ENCODE measurements around the gene HEY2. TPM values are rescaled to one million over a fixed set of nuclear protein-coding genes. Genes with fewer than 3 reads are reported as not detected.

Gene HEY2
- total RNA-seq, 4 donors from 2014 or later: 3.5 to 5.5 (median 5.1) TPM

DNA sequence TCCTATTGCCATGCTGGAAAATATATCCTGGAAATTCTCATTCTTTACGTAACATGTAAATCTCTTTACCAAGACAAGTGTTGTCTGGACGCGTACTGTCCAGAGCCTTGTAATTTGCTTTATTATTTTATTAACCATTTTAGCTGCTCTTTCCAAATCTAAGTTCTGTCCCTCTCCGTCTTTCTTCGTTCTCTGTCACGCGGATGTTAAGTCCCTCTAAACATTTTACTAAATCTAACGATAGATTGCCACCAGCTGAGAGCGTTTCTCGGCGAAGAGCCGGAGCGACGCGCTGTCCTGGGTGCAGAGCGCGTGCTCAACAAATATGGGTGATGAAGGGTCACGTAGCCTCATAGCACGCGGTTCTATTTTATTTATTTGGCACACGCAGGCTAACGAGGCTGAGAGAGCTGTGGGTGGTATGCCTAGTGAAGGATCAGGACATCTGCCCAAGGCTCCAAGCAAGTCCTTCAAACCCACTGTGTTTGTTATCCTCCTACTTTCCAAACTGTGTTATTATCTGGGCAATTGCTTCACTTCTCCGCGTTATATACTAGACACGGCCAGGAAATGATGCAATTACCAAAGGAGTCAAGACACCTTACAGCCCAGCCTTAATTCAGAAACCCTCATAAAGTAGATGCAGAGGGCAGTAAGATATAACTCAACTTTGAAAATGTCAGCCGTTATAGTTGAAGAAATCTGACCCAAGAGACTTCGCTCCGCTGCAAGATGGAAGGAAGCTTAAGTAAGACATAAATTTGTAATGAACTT, 31.3 kb downstream of the HEY2 start:
- DNase-seq: peak; percentile 51 to 54
- WGBS, 2 donors: 0 to 1% methylated on average over 27 to 28 of the region's 28 CpGs
- no peaks in the 10 kb centered on the region for H3K4me1 ChIP-seq
- H3K4me3 ChIP-seq (replicated peaks in 1 of 3): peak overlapping the region; percentile 29 to 43 (median 35)
- no peaks in the 10 kb centered on the region for H3K9me3 ChIP-seq
- no peaks in the 10 kb centered on the region for H3K36me3 ChIP-seq
- intact Hi-C loops (cut with DNase I): loop anchor here (10.0 kb wide), 1 partner anchor 174 kb away; the partner anchor contains the start of gene HINT3
- TF ChIP-seq POLR2A (IDR thresholded peaks at IDR 0.05): peak in 1 of 2 donors; percentile 43
- TF ChIP-seq, protein P1, sequence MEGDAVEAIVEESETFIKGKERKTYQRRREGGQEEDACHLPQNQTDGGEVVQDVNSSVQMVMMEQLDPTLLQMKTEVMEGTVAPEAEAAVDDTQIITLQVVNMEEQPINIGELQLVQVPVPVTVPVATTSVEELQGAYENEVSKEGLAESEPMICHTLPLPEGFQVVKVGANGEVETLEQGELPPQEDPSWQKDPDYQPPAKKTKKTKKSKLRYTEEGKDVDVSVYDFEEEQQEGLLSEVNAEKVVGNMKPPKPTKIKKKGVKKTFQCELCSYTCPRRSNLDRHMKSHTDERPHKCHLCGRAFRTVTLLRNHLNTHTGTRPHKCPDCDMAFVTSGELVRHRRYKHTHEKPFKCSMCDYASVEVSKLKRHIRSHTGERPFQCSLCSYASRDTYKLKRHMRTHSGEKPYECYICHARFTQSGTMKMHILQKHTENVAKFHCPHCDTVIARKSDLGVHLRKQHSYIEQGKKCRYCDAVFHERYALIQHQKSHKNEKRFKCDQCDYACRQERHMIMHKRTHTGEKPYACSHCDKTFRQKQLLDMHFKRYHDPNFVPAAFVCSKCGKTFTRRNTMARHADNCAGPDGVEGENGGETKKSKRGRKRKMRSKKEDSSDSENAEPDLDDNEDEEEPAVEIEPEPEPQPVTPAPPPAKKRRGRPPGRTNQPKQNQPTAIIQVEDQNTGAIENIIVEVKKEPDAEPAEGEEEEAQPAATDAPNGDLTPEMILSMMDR (IDR thresholded peaks at IDR 0.05): no peak
- H3K27me3 ChIP-seq: no peaks in the 10 kb centered on the region
- peak overlapping the region; percentile 87 to 94 (median 91) for H3K27ac ChIP-seq

DNA sequence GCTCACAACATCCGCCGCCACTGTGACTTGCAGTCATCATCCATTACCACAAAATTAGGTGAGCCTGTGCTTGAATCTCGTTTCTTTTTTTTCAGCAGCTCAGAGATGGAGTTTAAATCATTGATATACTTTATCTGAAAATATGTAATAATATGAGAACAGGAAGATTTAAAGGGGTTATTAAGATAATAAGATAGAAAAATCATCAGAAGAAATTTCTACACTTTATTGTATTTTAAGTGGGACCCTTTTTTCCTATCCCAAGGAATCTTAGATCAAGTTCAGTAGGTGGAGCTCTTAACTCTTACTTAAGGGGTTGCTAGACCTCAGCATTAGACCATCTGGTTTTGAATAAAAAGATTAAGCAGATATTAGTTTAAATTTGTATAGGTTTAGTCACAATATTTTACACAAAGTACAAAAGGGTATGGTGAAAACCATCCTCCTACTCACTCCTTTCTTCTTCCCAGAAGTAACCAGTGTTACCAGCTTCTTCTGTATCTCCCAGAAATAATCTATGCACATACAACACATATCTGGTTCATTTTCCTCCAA, 32.0 kb downstream of the HEY2 start:
- intact Hi-C loops (cut with DNase I): loop anchor here (10.0 kb wide), 1 partner anchor 173 kb away; the partner anchor contains the start of gene HINT3
- no peaks in the 10 kb centered on the region for H3K9me3 ChIP-seq
- 2 to 3% methylated on average over 3 of the region's 3 CpGs for WGBS, 2 donors

DNA sequence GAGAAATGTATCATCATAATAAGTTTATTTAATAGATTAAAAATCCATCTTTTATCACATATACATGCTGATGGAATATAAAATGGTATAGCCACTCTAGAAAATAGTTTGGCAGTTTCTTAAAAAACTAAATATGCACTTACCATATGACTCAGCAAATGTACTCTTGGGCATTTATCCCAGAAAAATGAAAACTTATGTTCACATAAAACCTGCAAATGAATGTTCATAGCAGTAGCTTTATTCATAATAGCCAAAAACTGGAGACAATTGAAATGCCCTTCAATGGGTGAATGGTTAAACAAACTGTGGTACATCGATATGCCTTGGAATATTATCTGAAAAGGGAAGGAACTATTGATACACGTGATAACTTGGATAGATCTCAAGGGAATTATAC, 34.9 kb downstream of the HEY2 start:
- Histone ChIP-seq H3K4me1 (peaks cover 0 to 8% of the 10 kb centered on the region in 2 donors), H3K4me3 (replicated peaks in 1 of 3) (no peak overlapping the region), H3K27me3 (no peaks in the 10 kb centered on the region), H3K36me3 (no peaks in the 10 kb centered on the region), H3K9me3 (no peaks in the 10 kb centered on the region), H3K27ac (no peak overlapping the region)
- TF ChIP-seq POLR2A (IDR thresholded peaks at IDR 0.05): no peak
- TF ChIP-seq, protein P1 (IDR thresholded peaks at IDR 0.05): no peak
- intact Hi-C loops (cut with DNase I): loop anchor here (10.0 kb wide), 1 partner anchor 170 kb away; the partner anchor contains the start of gene HINT3
- DNase-seq: no peak
- WGBS, 2 donors: 81 to 87% methylated on average over 2 of the region's 2 CpGs

More for the DNA sequence above, 32.0 kb downstream of the HEY2 start:
- peak; percentile 24 to 42 for DNase-seq
- TF ChIP-seq, protein P1 (IDR thresholded peaks at IDR 0.05): no peak
- no peak for TF ChIP-seq POLR2A (IDR thresholded peaks at IDR 0.05)
- Histone ChIP-seq H3K4me1 (no peaks in the 10 kb centered on the region), H3K36me3 (no peaks in the 10 kb centered on the region), H3K27ac (peak overlapping the region; percentile 87 to 94 (median 91)), H3K4me3 (replicated peaks in 1 of 3) (peak overlapping the region; percentile 29 to 43 (median 35)), H3K27me3 (no peaks in the 10 kb centered on the region)

DNA sequence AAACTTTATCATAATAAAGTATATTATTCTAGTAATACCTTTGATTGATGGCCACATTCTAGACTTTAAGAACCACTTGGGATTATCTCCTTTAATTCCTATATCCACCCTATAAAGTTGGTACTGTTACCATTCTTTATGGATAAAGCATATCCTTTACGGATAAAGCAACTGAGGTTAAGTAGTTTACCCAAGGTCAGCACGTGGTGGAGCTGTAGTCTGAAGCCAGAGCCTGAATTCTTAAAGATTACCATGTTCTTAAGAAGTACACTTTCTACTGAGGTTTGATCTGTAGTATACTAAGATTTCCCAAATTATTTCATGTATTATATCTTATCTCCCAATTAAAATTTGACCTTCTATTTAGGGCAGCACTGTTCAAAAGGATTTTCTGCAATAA, 38.4 kb downstream of the HEY2 start:
- TF ChIP-seq, protein P1 (IDR thresholded peaks at IDR 0.05): peak in 2 of 6 experiments; percentile 8 to 22
- TF ChIP-seq POLR2A (IDR thresholded peaks at IDR 0.05): no peak

More for the DNA sequence above, 38.4 kb downstream of the HEY2 start:
- WGBS, 2 donors: 38 to 42% methylated on average over 2 of the region's 2 CpGs
- intact Hi-C loops (cut with DNase I): loop anchor here (10.0 kb wide), 1 partner anchor 167 kb away; the partner anchor contains the start of gene HINT3
- H3K4me3 ChIP-seq (replicated peaks in 1 of 3): no peak overlapping the region
- H3K27ac ChIP-seq: no peak overlapping the region
- H3K9me3 ChIP-seq: no peaks in the 10 kb centered on the region
- peaks cover 8 to 17% of the 10 kb centered on the region in 2 donors for H3K4me1 ChIP-seq
- DNase-seq: no peak
- H3K36me3 ChIP-seq: no peaks in the 10 kb centered on the region
- H3K27me3 ChIP-seq: no peaks in the 10 kb centered on the region

All from thyroid gland (tissue), 4 donors.